ENCODE results near the gene RPLP2.

Gene RPLP2

DNA sequence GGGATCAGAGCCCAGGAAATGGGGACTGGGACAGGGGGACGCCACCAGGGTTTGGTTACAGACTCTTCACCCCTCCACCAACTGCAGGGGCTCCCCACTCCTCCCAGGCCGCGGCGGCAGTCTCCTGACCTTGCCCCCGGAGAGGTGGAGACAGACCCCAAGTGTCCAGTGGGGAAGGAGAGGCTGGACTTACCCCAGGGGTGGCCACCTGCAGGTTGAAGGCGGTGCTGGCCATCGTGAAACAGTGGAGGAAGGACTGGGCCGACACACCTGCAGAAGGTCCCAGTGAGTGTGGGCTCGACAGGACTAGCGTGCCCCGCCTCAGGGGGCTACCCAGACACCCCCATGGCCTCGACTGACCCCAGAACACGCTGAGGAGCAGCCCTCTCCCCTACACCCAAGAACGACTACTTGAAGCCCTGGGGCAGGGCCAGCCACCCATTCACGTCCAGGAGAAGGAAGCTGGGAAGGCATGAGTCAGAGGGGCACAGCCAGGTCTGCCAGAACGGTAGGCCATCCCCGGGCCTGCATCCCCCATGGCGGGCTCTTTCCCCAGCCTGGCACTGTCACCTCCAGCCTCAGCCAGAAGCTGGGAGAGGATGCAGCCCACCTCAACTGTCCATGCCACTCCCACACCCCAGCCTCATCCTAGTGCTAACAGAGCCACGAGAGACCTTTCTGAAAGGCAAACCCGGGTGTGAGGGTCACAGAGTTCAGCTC is 34.7 kb upstream of the RPLP2 start:
- DNase-seq = peak; percentile 33

DNA sequence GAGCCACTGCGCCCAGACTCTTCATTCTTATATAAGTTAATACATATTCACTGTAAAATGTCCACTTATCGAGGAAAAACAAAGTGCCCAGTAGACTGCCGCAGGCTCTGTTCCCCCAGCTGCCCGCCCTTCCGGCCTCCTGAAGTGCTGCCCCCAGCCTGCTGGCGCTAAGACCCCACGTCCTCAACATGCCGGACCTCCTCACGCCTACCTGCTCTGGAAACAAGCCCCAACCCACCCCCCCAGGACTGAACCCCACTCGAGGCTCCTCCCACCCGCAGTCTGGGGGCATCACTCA is 33.6 kb upstream of the RPLP2 start:
- DNase-seq = peak; percentile 42

DNA sequence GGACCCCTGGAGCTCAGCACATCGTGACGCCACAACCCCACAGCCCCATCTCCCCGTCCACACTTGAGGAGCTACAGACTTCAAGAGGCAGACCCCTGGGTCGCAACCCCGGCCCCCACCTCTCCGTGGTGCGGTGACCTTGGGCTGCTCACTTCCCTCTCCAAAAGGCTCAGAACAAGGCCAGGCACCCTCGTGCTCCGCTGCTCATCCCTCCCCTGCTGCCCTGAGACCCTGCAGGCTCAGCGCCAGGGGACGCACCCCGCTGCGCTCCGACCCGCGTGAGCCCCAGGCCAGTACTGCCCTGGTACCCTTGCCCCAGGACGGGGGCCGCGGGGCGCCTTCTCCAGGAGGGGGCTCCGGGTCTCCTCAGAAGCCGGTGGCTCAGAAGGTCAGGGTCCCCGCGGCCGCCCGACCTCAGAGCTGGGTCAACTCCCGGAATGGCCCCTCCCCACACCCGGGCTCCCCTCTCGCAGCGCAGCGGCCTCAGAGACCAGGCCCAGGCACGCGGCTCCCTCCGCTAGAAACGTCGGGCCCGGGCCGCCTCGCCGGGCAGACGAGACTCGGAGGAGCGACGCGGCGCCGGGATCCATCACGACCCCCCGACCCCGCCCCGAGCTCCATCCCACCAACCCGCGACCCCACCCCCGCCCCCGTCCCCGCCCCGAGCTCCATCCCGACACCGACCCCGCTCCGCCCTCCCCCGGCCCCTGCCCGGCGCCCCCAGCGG is 33.0 kb upstream of the RPLP2 start:
- DNase-seq = peak; percentile 42

DNA sequence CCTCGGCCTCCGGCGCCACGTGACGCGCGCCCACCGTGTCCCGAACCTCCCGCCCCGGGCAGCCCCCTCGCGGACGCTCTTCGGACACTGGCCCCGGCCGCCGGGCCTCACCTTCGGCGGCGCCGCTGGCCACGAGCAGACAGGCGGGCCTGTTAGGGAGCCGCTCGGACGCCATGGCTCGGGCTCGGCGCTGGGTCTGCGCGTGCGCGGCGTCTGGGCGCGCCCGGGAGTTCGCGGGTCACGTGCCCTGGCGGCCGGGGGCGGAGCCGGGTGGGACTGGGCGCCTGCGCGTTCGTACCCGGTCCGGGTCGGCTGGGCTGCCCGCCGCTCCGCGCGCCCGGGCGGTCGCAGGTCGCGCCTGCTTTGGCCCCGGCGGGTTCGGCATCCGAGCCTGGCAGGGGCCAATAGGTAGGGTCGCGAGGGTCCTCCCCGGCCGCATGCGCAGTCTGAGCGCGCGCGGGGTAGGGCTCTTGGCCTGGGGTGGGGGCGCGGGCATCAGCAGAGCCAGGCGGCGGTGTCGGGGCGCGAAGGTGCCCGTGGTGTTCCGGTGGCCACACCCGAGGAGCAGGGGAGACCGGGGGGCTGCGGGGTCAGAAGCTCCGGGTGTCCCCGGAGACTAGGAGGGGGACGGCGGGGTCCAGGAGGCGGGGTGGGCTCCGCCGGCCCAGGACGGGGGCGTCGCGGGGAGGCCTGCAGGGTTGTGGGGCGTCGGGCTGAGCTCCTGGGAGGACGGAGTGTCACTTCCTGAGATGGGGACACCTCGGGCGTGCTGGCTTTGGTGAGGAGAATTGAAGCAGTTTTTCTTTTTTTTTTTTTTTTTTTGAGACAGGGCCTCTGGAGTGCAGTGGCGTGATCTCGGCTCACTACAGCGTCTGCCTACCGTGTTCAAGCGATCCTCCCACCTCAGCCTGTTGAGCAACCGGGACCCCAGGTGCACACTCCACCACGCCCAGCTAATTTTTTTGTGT is 32.2 kb upstream of the RPLP2 start, which contains the start of gene GATD1:
GATD1 (minus strand) TSS at position 200 of the 968 bp plus-strand sequence; CDS start at position 175, 25 bp downstream.
- DNase-seq = peak; percentile 94

DNA sequence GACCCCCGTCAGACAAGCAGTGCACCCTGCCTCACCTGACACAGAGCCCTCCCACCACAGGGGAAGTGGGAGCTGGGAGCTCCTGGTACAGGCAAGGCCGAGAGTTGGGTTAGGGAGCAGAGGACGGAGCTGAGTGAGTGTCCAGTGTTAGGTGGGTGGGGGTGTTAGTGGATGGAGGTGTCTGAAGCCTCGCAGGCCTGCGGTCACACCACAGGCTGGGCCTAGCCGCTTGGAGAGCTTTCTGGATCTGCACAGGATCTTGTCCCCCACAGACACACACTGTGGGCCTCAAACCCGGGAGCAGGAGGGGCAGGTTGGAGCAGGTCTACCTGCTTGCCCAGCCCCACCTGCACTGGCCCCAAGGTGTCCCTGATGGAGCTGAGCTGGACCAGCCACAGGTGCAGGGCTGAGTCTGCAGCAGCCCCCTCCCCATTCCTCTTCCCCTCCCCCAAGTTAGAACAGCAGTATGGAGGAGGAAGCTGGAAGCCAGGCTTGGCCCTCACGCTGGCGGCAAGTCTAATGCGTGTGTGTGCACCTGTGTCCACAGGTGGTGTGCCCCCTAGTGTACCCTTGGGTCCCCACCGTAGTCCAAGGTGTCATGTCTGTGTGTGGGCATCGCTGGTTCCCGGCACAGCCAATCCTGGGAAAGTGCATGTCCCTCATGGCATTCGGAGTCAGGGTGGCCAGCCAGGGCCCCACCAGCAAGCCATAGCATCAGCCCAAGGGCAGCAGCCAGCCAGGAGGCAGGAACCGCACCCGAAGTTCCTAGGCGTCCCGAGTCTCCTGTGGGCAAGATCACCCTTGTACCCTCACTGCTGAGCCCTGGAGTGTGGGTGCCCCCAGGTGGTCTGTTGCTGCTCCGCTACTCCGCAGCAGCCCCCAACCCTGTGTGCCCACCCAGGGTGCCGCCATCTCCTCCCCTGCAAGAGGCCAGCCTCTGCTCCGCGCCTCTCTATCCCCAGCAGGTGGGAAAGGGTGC is 30.5 kb upstream of the RPLP2 start:
- DNase-seq = peak; percentile 29

DNA sequence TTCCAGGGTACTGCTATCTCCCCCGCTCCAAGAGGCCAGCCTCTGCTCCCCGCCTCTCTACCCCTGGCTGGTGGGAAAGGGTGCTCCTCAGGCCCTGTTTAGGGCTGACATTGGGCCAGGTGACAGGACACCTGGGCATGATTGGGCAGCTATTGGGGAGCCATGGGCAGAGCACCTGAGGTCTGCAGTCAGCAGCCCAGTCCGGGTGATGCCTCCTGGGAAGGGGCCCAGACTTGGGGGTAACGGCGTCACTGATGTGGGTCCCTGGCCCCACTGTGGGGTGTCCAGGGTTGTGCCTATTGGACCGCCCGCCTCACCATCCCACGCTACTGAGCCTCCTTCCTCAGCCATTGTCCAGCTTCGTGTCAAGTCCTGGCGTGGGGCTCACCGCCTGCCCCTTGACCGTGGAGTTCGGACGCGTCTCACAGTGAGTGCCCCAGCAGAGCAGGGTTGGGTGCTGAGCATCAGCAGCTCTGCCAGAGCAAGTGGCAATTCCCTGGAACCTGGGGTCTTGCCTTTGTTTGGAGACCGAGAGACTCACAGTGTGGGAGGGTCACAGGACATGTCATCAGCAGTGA is 29.7 kb upstream of the RPLP2 start:
- DNase-seq = no peak

DNA sequence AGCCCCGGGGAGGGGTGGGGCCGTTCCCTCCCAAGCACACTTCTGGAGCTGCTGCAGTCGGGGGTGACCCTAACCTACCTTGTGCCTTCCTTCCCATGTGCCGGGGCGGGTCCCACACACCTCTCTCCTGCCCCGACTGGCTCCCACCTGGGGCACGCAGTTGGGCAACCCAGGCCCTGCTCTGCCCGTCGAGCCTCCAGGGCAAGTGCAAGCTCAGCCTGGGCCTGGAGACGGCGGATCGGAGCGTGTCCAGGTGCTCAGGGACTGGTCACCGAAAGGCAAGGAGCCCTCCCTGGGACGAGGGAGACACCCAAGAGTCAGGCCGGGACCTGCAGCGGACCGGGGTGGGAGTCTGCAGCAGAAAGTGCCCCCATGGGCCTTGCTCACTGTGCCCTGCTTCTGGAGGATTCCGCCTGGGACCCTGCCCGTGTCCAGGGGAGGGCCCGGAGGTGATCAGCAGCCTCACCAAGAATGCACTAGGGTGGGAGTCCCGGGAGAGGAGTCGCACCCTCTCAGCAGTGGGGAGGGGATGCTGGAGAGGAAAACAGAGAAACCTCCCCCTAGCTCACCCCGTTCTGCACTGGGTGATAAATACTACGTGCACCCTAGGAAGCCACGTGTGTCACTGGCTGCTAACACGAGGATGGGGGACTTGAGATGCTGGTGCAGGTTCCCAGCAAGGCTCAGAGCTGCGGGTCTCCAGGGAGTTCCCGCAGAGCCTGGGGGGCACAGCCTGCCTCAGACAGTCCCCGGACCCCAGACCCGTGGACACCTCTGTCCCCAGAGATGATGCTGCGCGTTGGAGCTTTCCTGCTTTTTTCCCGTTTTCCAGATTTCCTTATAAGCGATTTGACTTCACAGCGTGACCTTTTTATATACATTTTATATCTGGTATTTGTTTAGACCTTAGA is 27.2 kb upstream of the RPLP2 start:
- no peak for DNase-seq

DNA sequence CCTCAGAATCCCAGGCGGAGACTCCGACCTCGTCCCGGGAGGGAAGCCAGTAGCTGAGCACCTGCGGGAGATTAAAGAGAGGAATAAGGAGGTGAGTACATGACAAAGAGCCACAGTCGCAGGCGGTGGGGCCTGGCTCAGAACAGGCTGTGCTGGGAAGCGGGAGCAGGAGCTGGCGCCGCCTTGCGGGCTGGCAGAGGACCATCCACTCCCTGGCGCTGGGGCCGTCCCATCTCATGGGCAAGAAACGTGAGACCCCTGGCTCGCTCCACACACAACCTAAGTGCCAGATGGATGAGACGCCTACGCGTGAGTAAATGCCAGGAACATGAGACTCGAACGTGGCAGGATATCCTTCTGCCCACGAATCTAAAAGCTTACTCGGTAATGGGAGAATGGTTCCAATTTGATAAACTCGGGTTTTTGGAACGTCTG is 26.2 kb upstream of the RPLP2 start:
- peak; percentile 90 for DNase-seq

DNA sequence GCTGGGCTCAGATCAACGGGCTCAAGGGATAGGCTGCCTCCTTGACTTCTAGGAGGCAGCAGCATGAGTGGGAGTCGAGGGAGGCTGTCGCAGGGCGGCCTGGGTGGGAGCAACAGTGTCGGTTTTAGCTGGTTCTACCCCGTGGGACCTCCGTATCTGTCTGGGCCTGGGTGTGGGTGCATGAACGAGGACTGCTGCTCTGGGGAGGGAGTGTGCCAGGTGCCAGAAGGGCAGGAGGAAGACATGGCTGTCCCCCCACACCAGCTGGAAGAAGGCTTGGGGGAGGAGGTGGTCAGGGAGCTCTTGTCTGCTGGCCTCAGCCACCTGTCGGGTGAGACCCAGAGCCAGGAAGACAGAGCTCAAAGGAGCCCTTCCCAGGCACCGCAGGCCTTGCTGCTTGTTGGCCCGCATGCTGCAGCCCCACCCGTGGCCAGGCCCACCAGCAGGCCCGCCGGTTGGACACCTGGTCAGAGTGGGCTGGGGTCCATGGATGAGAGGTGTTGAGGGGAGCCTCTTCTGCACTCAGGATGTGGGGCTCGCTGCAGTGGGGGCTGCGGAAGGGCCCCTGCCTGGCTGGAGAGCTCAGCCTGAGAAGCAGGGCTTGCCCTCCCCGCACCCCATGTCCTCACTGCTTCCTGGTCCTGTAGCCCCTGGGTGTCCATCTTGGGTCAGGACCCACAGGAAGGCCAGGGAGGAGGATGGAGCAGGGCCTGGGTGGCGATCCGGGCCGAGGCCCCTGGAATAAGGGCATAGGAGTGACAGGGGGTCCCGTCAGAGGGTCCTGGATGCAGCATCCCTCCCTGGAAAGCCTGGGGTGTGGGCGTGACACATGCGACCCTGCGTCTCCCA is 23.3 kb upstream of the RPLP2 start:
- DNase-seq = no peak

DNA sequence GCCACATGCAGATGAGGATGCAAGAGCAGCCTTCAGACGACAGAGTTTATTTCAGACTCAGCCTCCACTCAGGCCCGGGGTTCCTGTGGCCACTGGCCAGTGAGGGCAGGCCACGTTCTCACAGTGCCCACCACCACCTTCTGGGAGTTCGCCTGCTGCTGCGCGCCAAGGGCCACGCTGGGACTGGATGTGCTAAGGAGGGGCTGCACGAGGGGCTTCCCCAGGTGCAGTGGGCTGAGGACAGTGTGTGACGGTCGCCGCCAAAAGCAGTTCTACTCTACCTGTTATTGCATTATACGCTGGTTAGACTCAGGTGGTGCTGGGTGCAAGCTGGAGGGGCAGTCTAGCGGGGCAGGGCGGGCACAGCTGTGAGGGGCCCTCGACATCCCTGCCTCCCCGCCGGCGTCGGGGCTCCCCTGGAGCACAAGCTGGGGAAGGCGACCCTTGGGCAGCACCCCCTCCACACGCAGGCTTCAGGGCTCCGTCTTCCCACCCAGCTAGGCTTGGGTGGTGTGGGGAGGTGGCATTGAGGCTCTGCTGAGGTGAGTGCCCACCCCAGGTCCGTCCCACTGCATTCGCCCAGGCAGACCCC is 22.6 kb upstream of the RPLP2 start:
- DNase-seq = no peak

DNA sequence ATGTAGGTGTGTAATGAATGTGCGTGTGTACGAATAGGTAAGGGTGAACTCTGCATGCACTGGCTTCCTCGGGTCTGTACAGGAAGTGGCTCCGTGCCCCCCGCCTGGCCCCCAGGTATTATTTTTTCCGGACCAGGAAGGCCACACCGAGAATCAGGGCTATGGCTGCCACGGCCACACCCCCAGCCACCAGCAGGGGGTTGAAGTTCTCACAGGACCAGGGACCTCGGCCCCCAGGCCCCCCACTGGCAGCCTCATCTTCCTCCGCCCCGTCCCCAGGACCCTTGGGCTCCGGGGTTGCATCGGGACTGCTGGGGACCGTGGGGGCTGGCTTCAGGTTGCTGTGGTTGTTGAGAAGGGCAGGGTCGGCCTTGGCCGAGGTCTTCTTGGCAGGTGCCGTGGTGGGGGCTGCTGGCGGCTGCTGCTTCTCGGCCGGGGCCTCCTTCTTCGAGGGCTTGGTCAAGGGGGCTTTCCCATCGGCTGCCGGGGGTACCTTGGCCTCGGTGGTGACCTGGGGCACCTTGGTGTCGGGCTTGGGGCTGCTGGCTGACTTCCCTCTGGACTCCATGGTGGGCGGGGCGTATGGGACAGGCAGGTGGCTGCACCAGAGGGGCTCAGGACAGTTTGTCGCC is 21.6 kb upstream of the RPLP2 start:
- DNase-seq = no peak

DNA sequence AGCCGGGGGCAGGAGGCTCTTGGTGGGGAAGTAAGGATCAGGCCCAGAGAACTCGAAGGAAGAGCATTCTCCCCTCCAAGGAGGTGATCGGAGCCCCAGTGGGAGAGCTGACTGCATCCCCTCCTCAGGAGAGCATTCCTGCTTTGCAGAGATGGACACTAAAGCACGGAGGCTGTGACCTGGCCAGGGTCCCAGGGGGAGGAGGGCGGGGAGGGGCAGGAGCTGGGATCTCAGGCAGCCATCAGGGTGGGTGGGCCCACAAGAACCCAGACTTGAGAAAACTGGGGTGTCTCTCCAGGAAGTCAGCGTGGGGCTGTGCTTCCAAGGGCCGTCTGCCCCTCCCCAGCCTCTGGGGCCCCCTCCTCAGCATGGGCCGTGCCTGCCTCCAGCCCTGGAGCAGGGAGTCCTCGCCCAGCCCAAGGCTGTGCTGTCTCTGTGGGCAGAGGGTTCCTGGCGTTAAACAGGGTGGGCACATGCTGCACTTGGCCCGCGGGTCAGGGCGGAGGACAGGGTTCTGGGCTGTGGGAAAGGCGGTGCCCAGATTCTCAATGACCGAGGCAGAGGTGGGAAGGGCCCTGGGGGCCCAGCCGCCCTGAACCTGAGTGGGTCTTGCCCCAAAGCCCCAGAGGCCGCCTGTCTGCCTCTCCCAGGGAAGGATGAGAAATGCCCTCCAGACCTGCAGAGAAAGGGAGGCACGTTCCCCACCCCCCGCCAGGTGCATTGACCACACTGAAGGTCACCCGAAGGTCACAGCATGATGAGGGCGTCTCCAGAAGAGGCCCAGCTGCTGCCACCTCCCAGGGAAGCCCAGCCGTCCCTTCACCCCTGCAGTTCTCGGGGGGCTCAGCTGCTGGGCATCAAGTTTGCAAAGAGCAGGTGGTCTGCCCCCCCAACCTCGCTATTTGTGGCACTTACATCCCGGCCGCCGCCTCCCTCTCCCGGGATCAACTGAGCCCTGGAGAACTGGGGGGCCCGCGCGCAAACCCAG is 20.5 kb upstream of the RPLP2 start:
- DNase-seq = no peak

DNA sequence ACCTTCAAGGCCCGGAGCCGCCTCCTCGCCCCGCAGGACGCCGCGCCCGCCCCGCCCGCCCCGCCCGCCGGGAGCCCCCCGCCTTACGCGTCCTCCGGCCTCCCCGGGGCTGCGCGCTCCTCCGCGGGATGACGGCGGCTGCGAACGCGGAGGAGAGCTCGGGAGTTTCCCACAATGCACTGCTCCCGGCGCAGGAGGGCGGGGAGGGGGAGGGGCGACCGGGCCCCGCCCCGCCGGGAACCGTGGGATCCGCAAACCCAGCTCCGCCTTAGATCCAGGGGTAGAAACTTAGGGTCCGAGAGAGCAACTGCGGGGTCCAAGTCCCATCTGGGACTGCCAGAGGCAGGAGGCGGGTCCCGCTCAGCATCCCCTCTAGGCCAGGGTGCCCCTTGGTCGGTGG is 19.8 kb upstream of the RPLP2 start, which contains the start of gene CEND1:
CEND1 (minus strand) TSS at position 148 of the 400 bp plus-strand sequence. CDS start 1,514 bp downstream, outside the sequence.
- no peak for DNase-seq

DNA sequence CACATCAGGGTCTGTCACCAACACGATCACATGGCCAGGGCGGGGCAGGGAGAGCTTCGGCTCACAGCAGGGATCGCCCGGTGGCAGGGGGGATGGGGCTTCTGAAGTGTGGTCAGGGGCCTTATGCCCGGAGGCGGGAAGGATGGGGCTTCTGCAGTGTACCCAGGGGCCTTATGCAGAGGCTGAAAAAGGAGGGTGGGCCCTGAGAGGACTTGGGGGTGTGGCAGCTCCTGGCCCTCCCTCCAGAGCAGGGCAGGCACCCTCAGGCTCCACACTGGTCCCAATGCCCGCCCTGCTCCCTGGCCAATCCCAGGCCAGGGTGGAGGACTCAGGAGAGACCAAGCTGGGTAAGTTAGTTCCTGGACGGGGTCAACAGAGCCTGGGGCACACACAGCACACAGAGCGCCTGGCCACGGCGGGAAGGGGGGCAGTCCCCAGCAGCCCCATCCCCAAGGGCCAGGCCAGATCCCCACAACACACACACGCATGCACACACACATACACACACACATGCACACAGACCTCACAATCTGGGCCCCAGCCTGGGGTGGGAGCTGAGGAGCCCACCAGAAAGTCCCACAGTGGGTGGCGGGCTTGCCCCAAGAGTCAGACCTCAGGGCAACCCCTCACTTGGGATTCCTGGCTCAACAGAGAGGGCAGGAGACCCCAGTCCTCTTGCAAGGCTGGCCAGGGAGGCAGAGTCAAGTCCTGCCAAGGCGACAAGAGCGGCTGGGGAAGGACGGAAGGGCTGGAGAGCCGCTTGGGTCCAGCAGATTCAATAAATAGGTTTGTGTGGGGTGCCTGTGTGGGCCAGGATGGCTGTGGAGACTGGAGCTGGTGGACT is 18.8 kb upstream of the RPLP2 start:
- no peak for DNase-seq

DNA sequence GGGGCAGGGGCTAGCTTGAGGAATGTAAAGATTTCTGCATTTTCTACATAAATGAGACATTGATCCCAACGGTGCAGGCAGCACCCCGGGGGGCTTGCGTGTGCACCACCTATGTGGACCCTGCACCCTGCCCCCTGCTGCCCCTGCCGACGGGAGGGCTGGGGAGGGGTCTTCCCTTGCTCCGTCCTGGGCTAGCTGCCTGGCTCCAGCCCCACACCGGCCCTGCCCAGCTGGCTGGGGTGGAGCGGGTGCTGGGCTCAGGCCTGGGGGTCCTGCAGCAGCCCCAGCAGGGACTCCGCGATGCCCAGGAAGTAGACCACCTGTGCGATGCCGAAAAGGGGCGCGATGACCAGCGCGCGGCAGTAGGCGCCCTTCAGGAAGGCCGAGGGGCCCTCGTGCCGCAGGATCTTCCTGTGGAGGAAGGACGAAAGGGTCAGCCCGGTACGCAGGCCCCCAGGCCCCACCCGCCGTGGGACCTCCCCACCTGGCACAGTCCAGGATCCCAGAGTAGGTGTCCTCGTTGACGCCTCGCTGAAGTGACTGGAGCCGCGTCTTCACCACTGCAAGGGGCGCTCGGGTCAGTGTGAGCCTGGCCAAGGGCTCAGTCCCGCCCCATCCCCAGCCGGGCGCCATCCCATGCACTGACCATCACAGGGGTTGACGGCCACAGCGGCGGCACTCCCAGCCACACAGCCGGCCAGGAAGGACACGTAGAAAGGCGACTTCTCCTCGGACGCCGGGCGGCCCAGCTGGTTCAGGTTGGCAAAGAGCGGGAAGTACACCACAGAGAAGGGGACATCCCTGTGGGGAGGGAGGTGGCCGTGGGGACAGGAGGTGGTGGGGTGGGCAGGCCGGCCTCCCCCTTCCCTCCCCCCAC is 17.9 kb upstream of the RPLP2 start:
- DNase-seq = no peak

DNA sequence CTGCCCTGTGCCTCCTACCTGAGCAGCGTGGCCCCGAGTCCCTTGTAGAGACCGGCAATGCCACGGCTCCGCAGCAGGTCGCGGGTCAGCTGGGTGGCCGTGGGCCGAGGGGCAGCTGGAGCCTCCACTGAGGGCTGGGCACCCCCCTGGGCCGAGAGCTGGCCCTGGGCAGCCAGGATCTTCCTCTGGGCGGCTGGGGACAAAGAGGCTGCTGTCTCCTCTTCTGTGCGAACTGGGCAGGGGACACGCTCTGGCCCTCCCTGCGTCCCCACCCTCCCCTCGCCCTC is 17.3 kb upstream of the RPLP2 start:
- no peak for DNase-seq
